Testis (tissue), 2 donors: ENCODE data around the gene PRKAR1B.

Experiments
- POLR2A ChIP-seq: fragments of 450-650 bp; IDR thresholded peaks from one replicate; pipeline ENCODE4 v1.6.1; 2017; ENCODE audit warnings: antibody characterized with exemption, mild to moderate bottlenecking, moderate library complexity
- TF ChIP-seq, protein P1 (sequence below), 3 experiments: fragments of 450-650 bp in 2 of 3; fragments of 200-600 bp in 1 of 3; sonication (generic) in 1 of 3; IDR thresholded peaks; one replicate each; pipeline ENCODE4 v1.5.1; 2016 to 2019; ENCODE audit warnings: antibody characterized with exemption in 3 of 3, mild to moderate bottlenecking in 2 of 3, moderate library complexity in 1 of 3

DNA sequence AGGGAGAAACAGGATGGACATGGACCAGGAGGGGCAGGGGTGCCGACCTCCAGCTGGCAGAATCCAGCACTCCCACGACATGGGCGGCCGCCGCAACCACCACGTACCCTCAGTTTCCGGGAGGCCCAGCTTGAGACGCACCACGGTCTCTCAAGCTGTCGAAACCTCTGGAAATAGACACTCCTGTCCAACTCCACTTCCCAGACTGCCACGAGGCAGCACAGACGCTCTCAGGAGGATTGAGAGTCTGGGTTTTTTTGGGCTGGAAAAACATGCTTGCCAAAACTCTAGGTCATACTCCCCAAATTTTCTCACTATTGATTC lies 169.6 kb downstream of the PRKAR1B start:
- TF ChIP-seq, protein P1, sequence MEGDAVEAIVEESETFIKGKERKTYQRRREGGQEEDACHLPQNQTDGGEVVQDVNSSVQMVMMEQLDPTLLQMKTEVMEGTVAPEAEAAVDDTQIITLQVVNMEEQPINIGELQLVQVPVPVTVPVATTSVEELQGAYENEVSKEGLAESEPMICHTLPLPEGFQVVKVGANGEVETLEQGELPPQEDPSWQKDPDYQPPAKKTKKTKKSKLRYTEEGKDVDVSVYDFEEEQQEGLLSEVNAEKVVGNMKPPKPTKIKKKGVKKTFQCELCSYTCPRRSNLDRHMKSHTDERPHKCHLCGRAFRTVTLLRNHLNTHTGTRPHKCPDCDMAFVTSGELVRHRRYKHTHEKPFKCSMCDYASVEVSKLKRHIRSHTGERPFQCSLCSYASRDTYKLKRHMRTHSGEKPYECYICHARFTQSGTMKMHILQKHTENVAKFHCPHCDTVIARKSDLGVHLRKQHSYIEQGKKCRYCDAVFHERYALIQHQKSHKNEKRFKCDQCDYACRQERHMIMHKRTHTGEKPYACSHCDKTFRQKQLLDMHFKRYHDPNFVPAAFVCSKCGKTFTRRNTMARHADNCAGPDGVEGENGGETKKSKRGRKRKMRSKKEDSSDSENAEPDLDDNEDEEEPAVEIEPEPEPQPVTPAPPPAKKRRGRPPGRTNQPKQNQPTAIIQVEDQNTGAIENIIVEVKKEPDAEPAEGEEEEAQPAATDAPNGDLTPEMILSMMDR (IDR thresholded peaks at IDR 0.05) = no peak
- TF ChIP-seq POLR2A = no peak
